ENCODE data around the gene FBXO17. TPM values are rescaled to one million over a fixed set of nuclear protein-coding genes. Genes with fewer than 3 reads are reported as not detected.

FBXO17 gene
- total RNA-seq, 3 donors from 2014 or later (not counting 1 experiment from before 2014, with no cell fraction given) = not detected

- Mint-ChIP-seq H3K9me3 (no peaks in the 10 kb centered on the region), H3K27ac (no peak overlapping the region), H3K4me3 (no peak overlapping the region), H3K36me3 (no peaks in the 10 kb centered on the region), H3K27me3 (ENCODE audit: low read depth in 2 of 2) (peaks cover 7 to 14% of the 10 kb centered on the region in 2 donors), H3K4me1 (no peaks in the 10 kb centered on the region)
- H3K27ac ChIP-seq (ENCODE audit: low read length) = no peak overlapping the region
- peaks cover 6% of the 10 kb centered on the region for H3K9me3 ChIP-seq (ENCODE audit: control insufficient read depth, insufficient read depth, low read length)
- 95% methylated on average over 1 of the region's 1 CpG for WGBS (ENCODE audit: insufficient coverage)
- ATAC-seq = no peak
- intact Hi-C loops (cut with micrococcal nuclease) = no loop called here
- no peaks in the 10 kb centered on the region for H3K36me3 ChIP-seq (ENCODE audit: control insufficient read depth, insufficient read depth, low read length)
- DNase-seq = no peak
- no peak for TF ChIP-seq CTCF (IDR thresholded peaks at IDR 0.05)
- H3K4me3 ChIP-seq (ENCODE audit: low read length) = no peak overlapping the region
- no peaks in the 10 kb centered on the region for H3K27me3 ChIP-seq (ENCODE audit: control insufficient read depth, insufficient read depth, low read length)
- H3K4me1 ChIP-seq (ENCODE audit: control insufficient read depth, insufficient read depth, low read length) = no peaks in the 10 kb centered on the region
Measured at GRCh38 chr19:38985262-38985661, 9.7 kb upstream of the FBXO17 start.

- no peaks in the 10 kb centered on the region for H3K9me3 Mint-ChIP-seq
- peaks cover 3% of the 10 kb centered on the region for H3K4me1 ChIP-seq (ENCODE audit: control insufficient read depth, insufficient read depth, low read length)
- no peak overlapping the region for H3K4me3 ChIP-seq (ENCODE audit: low read length)
- intact Hi-C loops (cut with micrococcal nuclease) = no loop called here
- no peak for DNase-seq
- H3K27ac Mint-ChIP-seq = no peak overlapping the region
- H3K4me3 Mint-ChIP-seq = no peak overlapping the region
- H3K36me3 Mint-ChIP-seq = no peaks in the 10 kb centered on the region
- H3K36me3 ChIP-seq (ENCODE audit: control insufficient read depth, insufficient read depth, low read length) = no peaks in the 10 kb centered on the region
- no peaks in the 10 kb centered on the region for H3K4me1 Mint-ChIP-seq
- H3K27me3 Mint-ChIP-seq (ENCODE audit: low read depth in 2 of 2) = peaks cover 9 to 14% of the 10 kb centered on the region in 2 donors
- peaks cover 6% of the 10 kb centered on the region for H3K9me3 ChIP-seq (ENCODE audit: control insufficient read depth, insufficient read depth, low read length)
- ATAC-seq = no peak
- H3K27me3 ChIP-seq (ENCODE audit: control insufficient read depth, insufficient read depth, low read length) = peaks cover 7% of the 10 kb centered on the region
- no peak overlapping the region for H3K27ac ChIP-seq (ENCODE audit: low read length)
- WGBS (ENCODE audit: insufficient coverage) = 95% methylated on average over 10 of the region's 10 CpGs
- no peak for TF ChIP-seq CTCF (IDR thresholded peaks at IDR 0.05)
Measured at GRCh38 chr19:38980583-38981374, 5.2 kb upstream of the FBXO17 start.

- TF ChIP-seq CTCF (IDR thresholded peaks at IDR 0.05) = no peak
- ATAC-seq = no peak
- peaks cover 14 to 19% of the 10 kb centered on the region in 2 donors for H3K27me3 Mint-ChIP-seq (ENCODE audit: low read depth in 2 of 2)
- H3K4me3 Mint-ChIP-seq = no peak overlapping the region
- intact Hi-C loops (cut with micrococcal nuclease) = no loop called here
- peaks cover 0 to 4% of the 10 kb centered on the region in 2 donors for H3K4me1 Mint-ChIP-seq
- peaks cover 6% of the 10 kb centered on the region for H3K9me3 ChIP-seq (ENCODE audit: control insufficient read depth, insufficient read depth, low read length)
- H3K27ac ChIP-seq (ENCODE audit: low read length) = no peak overlapping the region
- peaks cover 3% of the 10 kb centered on the region for H3K4me1 ChIP-seq (ENCODE audit: control insufficient read depth, insufficient read depth, low read length)
- no peaks in the 10 kb centered on the region for H3K9me3 Mint-ChIP-seq
- H3K36me3 ChIP-seq (ENCODE audit: control insufficient read depth, insufficient read depth, low read length) = no peaks in the 10 kb centered on the region
- no peak overlapping the region for H3K27ac Mint-ChIP-seq
- no peak for DNase-seq
- H3K27me3 ChIP-seq (ENCODE audit: control insufficient read depth, insufficient read depth, low read length) = peaks cover 8% of the 10 kb centered on the region
- 87% methylated on average over 5 of the region's 5 CpGs for WGBS (ENCODE audit: insufficient coverage)
- H3K36me3 Mint-ChIP-seq = no peaks in the 10 kb centered on the region
- H3K4me3 ChIP-seq (ENCODE audit: low read length) = no peak overlapping the region
Measured at GRCh38 chr19:38979812-38980211, 4.3 kb upstream of the FBXO17 start.

GRCh38 chr19:38978326-38978689 lies 2.8 kb upstream of the FBXO17 start:
- Histone ChIP-seq H3K27me3 (ENCODE audit: control insufficient read depth, insufficient read depth, low read length) (peaks cover 10% of the 10 kb centered on the region), H3K27ac (ENCODE audit: low read length) (no peak overlapping the region), H3K36me3 (ENCODE audit: control insufficient read depth, insufficient read depth, low read length) (no peaks in the 10 kb centered on the region), H3K9me3 (ENCODE audit: control insufficient read depth, insufficient read depth, low read length) (peaks cover 6% of the 10 kb centered on the region), H3K4me3 (ENCODE audit: low read length) (no peak overlapping the region), H3K4me1 (ENCODE audit: control insufficient read depth, insufficient read depth, low read length) (peaks cover 3% of the 10 kb centered on the region)
- no peaks in the 10 kb centered on the region for H3K36me3 Mint-ChIP-seq
- ATAC-seq (no peak), DNase-seq (no peak)
- WGBS (ENCODE audit: insufficient coverage) = 84% methylated on average over 3 of the region's 3 CpGs
- H3K4me3 Mint-ChIP-seq = no peak overlapping the region
- peaks cover 22 to 27% of the 10 kb centered on the region in 2 donors for H3K27me3 Mint-ChIP-seq (ENCODE audit: low read depth in 2 of 2)
- no peaks in the 10 kb centered on the region for H3K9me3 Mint-ChIP-seq
- no peak overlapping the region for H3K27ac Mint-ChIP-seq
- no peak for TF ChIP-seq CTCF (IDR thresholded peaks at IDR 0.05)
- intact Hi-C loops (cut with micrococcal nuclease) = no loop called here
- H3K4me1 Mint-ChIP-seq = peaks cover 0 to 4% of the 10 kb centered on the region in 2 donors

Measured in natural killer cell (primary cell).